ACHN (cell line): Measurements from ENCODE around the gene ELAVL2.

Experiments
- DNase-seq: peaks from one replicate; pipeline ENCODE4 v3.0.0-alpha.2; 2015
- in situ Hi-C: cut with HindIII; loops from 2 replicates; pipeline ENCODE4 v1.10.0; 2017; ENCODE audit warnings: low sequenced_read_pairs, low pct_ligation_motif_present, low pct_unique_long_range_greater_than_20kb

The ELAVL2 gene

DNA sequence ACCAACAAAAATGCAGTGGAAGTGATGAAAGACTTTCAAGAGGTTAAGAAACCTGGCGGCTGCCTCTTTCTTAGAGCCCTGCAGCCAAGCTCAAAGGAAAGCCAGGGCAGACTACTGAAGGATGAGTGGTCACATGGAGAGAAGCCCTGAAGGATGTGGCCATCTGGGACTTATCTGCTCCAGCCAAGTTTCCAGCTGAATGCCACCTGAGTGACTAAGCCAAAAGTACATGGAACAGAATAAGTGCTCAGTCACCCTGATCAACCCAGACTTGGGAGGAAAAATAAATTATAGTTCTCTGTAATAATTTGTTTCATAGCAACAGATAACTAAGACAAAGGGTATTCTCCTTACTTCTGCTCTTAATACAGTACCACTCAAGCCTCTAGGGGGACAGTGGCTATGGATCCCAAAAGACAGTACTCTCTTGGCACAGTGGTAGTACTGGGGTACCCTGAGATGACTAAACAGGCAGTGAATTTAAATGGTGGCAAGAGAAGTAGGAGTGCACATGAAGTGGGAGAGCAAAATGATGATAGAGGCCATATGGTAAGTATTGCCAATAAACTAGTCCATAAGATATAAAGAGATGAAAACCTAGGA lies 182.3 kb downstream of the ELAVL2 start:
- in situ Hi-C loops, result no loop called here

More for the DNA sequence above, 182.3 kb downstream of the ELAVL2 start:
- DNase-seq, result no peak
